Measurements from ENCODE around the gene KRTAP4-6. TPM values are rescaled to one million over a fixed set of nuclear protein-coding genes. Genes with fewer than 3 reads are reported as not detected.

Gene KRTAP4-6
- polyA plus RNA-seq, result not detected in 2 replicates

GRCh38 chr17:41140360-41141131 lies at the start of gene KRTAP4-6:
TSS of gene KRTAP4-6 (minus strand) at chr17:41140544. CDS start at chr17:41140487, 57 bp downstream.

GRCh38 chr17:41189837-41190318 lies 49.5 kb upstream of the KRTAP4-6 start, which contains the start of gene KRTAP9-1:
TSS of gene KRTAP9-1 (plus strand) at chr17:41189887. CDS start at chr17:41189887, 0 bp downstream.

GRCh38 chr17:41184480-41184961 lies 44.2 kb upstream of the KRTAP4-6 start, which contains the start of gene KRTAP4-1:
TSS of gene KRTAP4-1 (minus strand) at chr17:41184911. CDS start at chr17:41184854, 57 bp downstream.

GRCh38 chr17:41177727-41178271 lies 37.5 kb upstream of the KRTAP4-6 start, which contains the start of gene KRTAP4-2:
TSS of gene KRTAP4-2 (minus strand) at chr17:41178221. CDS start at chr17:41178164, 57 bp downstream.

GRCh38 chr17:41168121-41168520 lies 27.8 kb upstream of the KRTAP4-6 start, which contains the start of gene KRTAP4-3:
TSS of gene KRTAP4-3 (minus strand) at chr17:41168221. CDS start at chr17:41168172, 49 bp downstream.

GRCh38 chr17:41160648-41161047 lies 20.3 kb upstream of the KRTAP4-6 start, which contains the start of gene KRTAP4-4:
TSS of gene KRTAP4-4 (minus strand) at chr17:41160748. CDS start at chr17:41160691, 57 bp downstream.

GRCh38 chr17:41149652-41149985 lies 9.3 kb upstream of the KRTAP4-6 start, which contains the start of gene KRTAP4-5:
TSS of gene KRTAP4-5 (minus strand) at chr17:41149825. CDS start at chr17:41149767, 58 bp downstream.

GRCh38 chr17:41123991-41124371 lies 16.4 kb downstream of the KRTAP4-6 start, which contains the start of gene KRTAP4-12:
TSS of gene KRTAP4-12 (minus strand) at chr17:41124182. CDS start at chr17:41124122, 60 bp downstream.

GRCh38 chr17:41117846-41118386 lies 22.4 kb downstream of the KRTAP4-6 start, which contains the start of gene KRTAP4-11:
TSS of gene KRTAP4-11 (minus strand) at chr17:41118373. CDS start at chr17:41118315, 58 bp downstream.

GRCh38 chr17:41105347-41105746 lies 35.0 kb downstream of the KRTAP4-6 start, which contains the start of gene KRTAP4-9:
TSS of gene KRTAP4-9 (plus strand) at chr17:41105389. CDS start at chr17:41105389, 0 bp downstream.

GRCh38 chr17:41101586-41102259 lies 38.6 kb downstream of the KRTAP4-6 start, which contains the start of gene KRTAP4-16:
TSS of gene KRTAP4-16 (minus strand) at chr17:41102209. CDS start at chr17:41102209, 0 bp downstream.

GRCh38 chr17:41098042-41098441 lies 42.3 kb downstream of the KRTAP4-6 start, which contains the start of gene KRTAP4-8:
TSS of gene KRTAP4-8 (minus strand) at chr17:41098142. CDS start at chr17:41098084, 58 bp downstream.

Other genes starting within 250 kb of the KRTAP4-6 start
- 0.60 TPM in 1 of 2 replicates, not detected in the other for gene KRT23, start 202.9 kb downstream of the KRTAP4-6 start, polyA plus RNA-seq
- not detected in 2 replicates for gene KRT39, start 173.6 kb downstream of the KRTAP4-6 start, polyA plus RNA-seq
- gene KRT40, start 156.2 kb downstream of the KRTAP4-6 start, polyA plus RNA-seq, result not detected in 2 replicates
- not detected in 2 replicates for gene KRTAP3-3, start 146.4 kb downstream of the KRTAP4-6 start, polyA plus RNA-seq
- gene KRTAP3-2, start 140.6 kb downstream of the KRTAP4-6 start, polyA plus RNA-seq, result not detected in 2 replicates
- gene KRTAP3-1, start 131.4 kb downstream of the KRTAP4-6 start, polyA plus RNA-seq, result not detected in 2 replicates
- not detected in 2 replicates for gene KRTAP1-5, start 113.3 kb downstream of the KRTAP4-6 start, polyA plus RNA-seq
- not detected in 2 replicates for gene KRTAP1-4, start 110.3 kb downstream of the KRTAP4-6 start, polyA plus RNA-seq
- gene KRTAP1-3, start 105.7 kb downstream of the KRTAP4-6 start, polyA plus RNA-seq, result not detected in 2 replicates
- 0.28 TPM in 1 of 2 replicates, not detected in the other for gene KRTAP1-1, start 99.1 kb downstream of the KRTAP4-6 start, polyA plus RNA-seq
- gene KRTAP2-1, start 93.2 kb downstream of the KRTAP4-6 start, polyA plus RNA-seq, result not detected in 2 replicates
- gene KRTAP2-2, start 85.3 kb downstream of the KRTAP4-6 start, polyA plus RNA-seq, result not detected in 2 replicates
- not detected in 2 replicates for gene KRTAP2-3, start 80.4 kb downstream of the KRTAP4-6 start, polyA plus RNA-seq
- not detected in 2 replicates for gene KRTAP2-4, start 74.7 kb downstream of the KRTAP4-6 start, polyA plus RNA-seq
- gene KRTAP4-7, start 56.4 kb downstream of the KRTAP4-6 start, polyA plus RNA-seq, result not detected in 2 replicates
- not detected in 2 replicates for gene KRTAP4-8, start 42.4 kb downstream of the KRTAP4-6 start, polyA plus RNA-seq
- not detected in 2 replicates for gene KRTAP4-16, start 38.3 kb downstream of the KRTAP4-6 start, polyA plus RNA-seq
- not detected in 2 replicates for gene KRTAP4-9, start 35.2 kb downstream of the KRTAP4-6 start, polyA plus RNA-seq
- not detected in 2 replicates for gene KRTAP4-11, start 22.2 kb downstream of the KRTAP4-6 start, polyA plus RNA-seq
- not detected in 2 replicates for gene KRTAP4-12, start 16.4 kb downstream of the KRTAP4-6 start, polyA plus RNA-seq
- not detected in 2 replicates for gene KRTAP4-5, start 9.3 kb upstream of the KRTAP4-6 start, polyA plus RNA-seq
- not detected in 2 replicates for gene KRTAP4-4, start 20.2 kb upstream of the KRTAP4-6 start, polyA plus RNA-seq
- not detected in 2 replicates for gene KRTAP4-3, start 27.7 kb upstream of the KRTAP4-6 start, polyA plus RNA-seq
- gene KRTAP4-2, start 37.7 kb upstream of the KRTAP4-6 start, polyA plus RNA-seq, result not detected in 2 replicates
- gene KRTAP4-1, start 44.4 kb upstream of the KRTAP4-6 start, polyA plus RNA-seq, result not detected in 2 replicates
- not detected in 2 replicates for gene KRTAP9-1, start 49.3 kb upstream of the KRTAP4-6 start, polyA plus RNA-seq
- not detected in 2 replicates for gene KRTAP9-2, start 86.1 kb upstream of the KRTAP4-6 start, polyA plus RNA-seq
- not detected in 2 replicates for gene KRTAP9-3, start 91.9 kb upstream of the KRTAP4-6 start, polyA plus RNA-seq
- gene KRTAP9-8, start 97.5 kb upstream of the KRTAP4-6 start, polyA plus RNA-seq, result not detected in 2 replicates
- not detected in 2 replicates for gene KRTAP9-4, start 109.1 kb upstream of the KRTAP4-6 start, polyA plus RNA-seq
- not detected in 2 replicates for gene KRTAP9-9, start 114.8 kb upstream of the KRTAP4-6 start, polyA plus RNA-seq
- gene KRTAP9-6, start 124.8 kb upstream of the KRTAP4-6 start, polyA plus RNA-seq, result not detected in 2 replicates
- gene KRTAP9-7, start 135.2 kb upstream of the KRTAP4-6 start, polyA plus RNA-seq, result not detected in 2 replicates
- gene KRTAP29-1, start 162.3 kb upstream of the KRTAP4-6 start, polyA plus RNA-seq, result not detected in 2 replicates
- gene KRTAP16-1, start 168.8 kb upstream of the KRTAP4-6 start, polyA plus RNA-seq, result not detected in 2 replicates
- not detected in 2 replicates for gene KRTAP17-1, start 175.2 kb upstream of the KRTAP4-6 start, polyA plus RNA-seq
- not detected in 2 replicates for gene KRT33A, start 210.3 kb upstream of the KRTAP4-6 start, polyA plus RNA-seq
- gene KRT33B, start 229.3 kb upstream of the KRTAP4-6 start, polyA plus RNA-seq, result not detected in 2 replicates
- gene KRT34, start 241.8 kb upstream of the KRTAP4-6 start, polyA plus RNA-seq, result not detected in 2 replicates